Brain microvascular endothelial cell (primary cell): ENCODE results near the gene MYBPC2.

Experiments used
- DNase-seq: peaks from one replicate; pipeline ENCODE4 v3.0.0-alpha.2; 2020
- H3K27ac ChIP-seq: fragments of 250-450 bp; sonication (Bioruptor Pico); 2 replicates; pipeline ENCODE4 v1.5.1; 2020; ENCODE audit warnings: mild to moderate bottlenecking, moderate library complexity
- H3K27me3 ChIP-seq: fragments of 250-450 bp; sonication (Bioruptor Pico); replicated peaks from 2 replicates; pipeline ENCODE4 v1.5.1; 2020; ENCODE audit warnings: mild to moderate bottlenecking
- H3K36me3 ChIP-seq: fragments of 250-450 bp; sonication (Bioruptor Pico); replicated peaks from 2 replicates; pipeline ENCODE4 v1.5.1; 2020; ENCODE audit warnings: mild to moderate bottlenecking
- H3K4me3 ChIP-seq: 2 replicates; pipeline ENCODE4 v1.5.1; 2011; ENCODE audit warnings: low read depth, mild to moderate bottlenecking, control low read depth, low read length, moderate library complexity
- in situ Hi-C: cut with HindIII; loops from 2 replicates; pipeline ENCODE4 v1.10.0; 2017; ENCODE audit warnings: low sequenced_read_pairs, low pct_ligation_motif_present
- TF ChIP-seq, protein P1 (sequence below): IDR thresholded peaks from 2 replicates; pipeline ENCODE4 v1.5.1; 2011; ENCODE audit warnings: low read depth, mild to moderate bottlenecking, moderate library complexity, low read length, control low read depth, inconsistent platforms; ENCODE audit errors: missing control alignments

The MYBPC2 gene

GRCh38 chr19:50512999-50513745 is 80.5 kb downstream of the MYBPC2 start:
- H3K27ac ChIP-seq, result no peak overlapping the region
- H3K27me3 ChIP-seq, result no peaks in the 10 kb centered on the region
- H3K36me3 ChIP-seq, result no peaks in the 10 kb centered on the region
- TF ChIP-seq, protein P1, sequence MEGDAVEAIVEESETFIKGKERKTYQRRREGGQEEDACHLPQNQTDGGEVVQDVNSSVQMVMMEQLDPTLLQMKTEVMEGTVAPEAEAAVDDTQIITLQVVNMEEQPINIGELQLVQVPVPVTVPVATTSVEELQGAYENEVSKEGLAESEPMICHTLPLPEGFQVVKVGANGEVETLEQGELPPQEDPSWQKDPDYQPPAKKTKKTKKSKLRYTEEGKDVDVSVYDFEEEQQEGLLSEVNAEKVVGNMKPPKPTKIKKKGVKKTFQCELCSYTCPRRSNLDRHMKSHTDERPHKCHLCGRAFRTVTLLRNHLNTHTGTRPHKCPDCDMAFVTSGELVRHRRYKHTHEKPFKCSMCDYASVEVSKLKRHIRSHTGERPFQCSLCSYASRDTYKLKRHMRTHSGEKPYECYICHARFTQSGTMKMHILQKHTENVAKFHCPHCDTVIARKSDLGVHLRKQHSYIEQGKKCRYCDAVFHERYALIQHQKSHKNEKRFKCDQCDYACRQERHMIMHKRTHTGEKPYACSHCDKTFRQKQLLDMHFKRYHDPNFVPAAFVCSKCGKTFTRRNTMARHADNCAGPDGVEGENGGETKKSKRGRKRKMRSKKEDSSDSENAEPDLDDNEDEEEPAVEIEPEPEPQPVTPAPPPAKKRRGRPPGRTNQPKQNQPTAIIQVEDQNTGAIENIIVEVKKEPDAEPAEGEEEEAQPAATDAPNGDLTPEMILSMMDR, result no peak
- in situ Hi-C loops, result no loop called here
- H3K4me3 ChIP-seq, result no peak overlapping the region
- no peak for DNase-seq

- Histone ChIP-seq H3K27ac (no peak within 1 kb of the TSS), H3K4me3 (no peak within 1 kb of the TSS), H3K36me3 (no peaks in the 10 kb centered on the region), H3K27me3 (no peaks in the 10 kb centered on the region)
- no peak for DNase-seq
- in situ Hi-C loops, result no loop called here
- TF ChIP-seq, protein P1, result no peak
Measured at GRCh38 chr19:50513746-50514345, 81.2 kb downstream of the MYBPC2 start, which contains the start of gene ASPDH. ASPDH (minus strand) TSS chr19:50513913; CDS start chr19:50513823, 90 bp downstream.

GRCh38 chr19:50514346-50515167 is 81.9 kb downstream of the MYBPC2 start:
- Histone ChIP-seq H3K27ac (no peak overlapping the region), H3K27me3 (no peaks in the 10 kb centered on the region), H3K36me3 (no peaks in the 10 kb centered on the region), H3K4me3 (no peak overlapping the region)
- no peak for DNase-seq
- TF ChIP-seq, protein P1, result no peak
- in situ Hi-C loops, result no loop called here

DNA sequence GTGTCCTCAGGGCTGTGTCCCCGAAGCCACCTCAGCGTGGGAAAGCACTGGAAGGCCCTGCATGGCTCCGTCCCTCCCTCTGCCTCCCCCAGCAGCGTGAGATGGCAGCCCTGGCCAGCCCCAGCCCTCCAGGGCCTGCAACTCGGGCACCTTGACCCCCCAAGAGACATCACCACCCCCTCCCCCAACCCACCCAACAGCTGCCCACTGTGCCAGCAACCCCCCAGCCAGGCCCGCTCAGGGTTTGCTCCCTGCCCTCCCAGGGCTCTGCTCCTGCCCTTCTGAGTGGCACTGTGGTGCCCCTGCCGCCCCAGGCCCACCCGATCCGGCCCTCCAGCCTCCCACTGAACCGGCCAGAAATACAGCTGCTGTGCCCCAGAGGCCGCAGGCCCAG is 82.5 kb downstream of the MYBPC2 start:
- H3K36me3 ChIP-seq, result no peaks in the 10 kb centered on the region
- H3K4me3 ChIP-seq, result no peak overlapping the region
- no peaks in the 10 kb centered on the region for H3K27me3 ChIP-seq
- DNase-seq, result no peak
- H3K27ac ChIP-seq, result no peak overlapping the region
- in situ Hi-C loops, result no loop called here
- TF ChIP-seq, protein P1, result no peak
